GM20431 (cell line): Measurements from ENCODE around the gene VIL1.

Experiments used
- in situ Hi-C: fragments of 300-500 bp; cut with MseI, MboI; formaldehyde crosslinking; loops from one replicate; pipeline ENCODE4 v1.15.0; 2020; ENCODE audit warnings: low sequenced_read_pairs; ENCODE audit not compliant: unreplicated experiment

Gene VIL1

DNA sequence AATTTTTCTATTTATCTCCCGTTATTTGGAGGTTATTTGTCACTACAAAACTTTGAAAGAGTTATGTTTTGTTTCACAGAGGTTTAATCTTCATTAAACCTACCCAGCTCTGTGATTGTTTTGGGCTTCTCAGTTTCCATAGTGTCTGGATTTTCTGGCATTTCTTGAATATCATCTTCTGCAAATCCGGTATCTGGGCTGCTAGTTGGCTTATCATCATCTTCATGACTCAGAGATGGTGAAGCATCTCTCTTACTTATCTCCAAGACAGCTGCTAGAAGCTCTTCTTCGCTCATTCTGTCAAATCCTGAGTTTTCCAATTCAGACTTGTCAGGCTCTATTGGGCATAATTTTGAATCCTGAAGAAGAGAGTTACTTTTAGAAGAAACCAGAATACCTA lies 55.6 kb downstream of the VIL1 start:
- in situ Hi-C loops, result no loop called here

DNA sequence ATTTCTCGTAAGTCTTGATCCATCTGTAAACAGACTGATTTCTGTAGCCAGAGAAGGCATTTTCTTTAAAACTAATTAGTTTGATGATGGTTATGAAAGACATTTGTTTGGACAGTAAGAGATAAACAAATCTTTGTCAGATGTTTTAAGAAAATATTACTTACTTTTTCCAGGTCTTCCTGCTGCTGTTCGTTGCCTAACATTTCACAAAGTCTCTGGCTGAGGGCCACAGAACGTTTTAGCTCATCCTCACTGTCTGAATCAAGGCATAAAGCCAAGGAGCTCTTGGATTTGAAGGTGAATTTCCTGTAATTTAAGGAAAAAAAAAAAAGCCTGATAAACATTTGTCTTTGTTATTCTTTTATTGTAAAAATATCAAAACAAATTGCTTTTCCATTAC lies 57.8 kb downstream of the VIL1 start:
- in situ Hi-C loops, result no loop called here

- in situ Hi-C loops, result no loop called here
These were observed 58.3 kb downstream of the VIL1 start for GRCh38 chr2:218477247-218477646.

- in situ Hi-C loops, result no loop called here
These were observed 59.6 kb downstream of the VIL1 start for GRCh38 chr2:218478544-218478943.

DNA sequence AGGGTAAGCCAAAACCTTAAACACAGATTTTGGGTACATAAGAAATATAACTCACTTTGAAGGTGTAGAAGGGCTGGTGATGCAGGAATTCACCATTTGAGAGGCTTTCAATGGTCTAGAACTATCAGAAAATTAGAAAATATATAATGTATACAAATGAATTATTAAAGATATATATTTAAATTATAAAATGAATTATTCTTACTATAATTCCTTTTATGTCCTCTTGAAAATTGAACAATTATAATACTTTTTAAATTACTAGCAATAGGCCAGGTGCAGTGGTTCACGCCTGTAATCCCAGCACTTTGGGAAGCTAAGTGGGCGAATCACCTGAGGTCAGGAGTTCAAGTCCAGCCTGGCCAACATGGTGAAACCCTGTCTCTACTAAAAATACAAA lies 60.7 kb downstream of the VIL1 start:
- in situ Hi-C loops, result no loop called here

- in situ Hi-C loops, result no loop called here
These were observed 63.7 kb downstream of the VIL1 start for GRCh38 chr2:218482651-218483050.

- in situ Hi-C loops, result no loop called here
These were observed 67.2 kb downstream of the VIL1 start for GRCh38 chr2:218485986-218486667.

DNA sequence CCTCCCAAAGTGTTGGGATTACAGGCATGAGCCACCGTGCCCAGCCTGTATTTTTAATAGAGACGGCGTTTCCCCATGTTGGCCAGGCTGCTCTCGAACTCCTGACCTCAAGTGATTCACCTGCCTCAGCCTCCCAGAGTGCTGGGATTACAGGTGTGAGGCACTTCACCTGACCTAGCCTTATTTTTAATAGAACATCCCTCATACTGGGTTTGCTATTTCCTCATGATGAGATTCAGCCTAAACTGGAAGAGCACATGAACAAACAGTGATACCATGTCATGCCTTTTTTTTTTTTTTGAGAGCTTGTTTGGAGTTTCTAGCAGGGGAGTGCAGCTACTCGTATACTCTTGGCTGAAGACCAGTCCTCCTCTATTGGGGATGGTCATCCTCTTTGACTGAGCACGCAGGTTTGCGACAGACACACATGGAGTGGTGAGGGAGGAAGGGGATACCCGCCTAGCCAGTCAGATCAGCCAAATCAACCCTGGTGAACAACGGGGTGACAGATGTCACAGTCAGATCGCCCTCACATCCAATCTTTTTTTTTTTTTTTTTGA lies 81.7 kb downstream of the VIL1 start:
- in situ Hi-C loops, result no loop called here

DNA sequence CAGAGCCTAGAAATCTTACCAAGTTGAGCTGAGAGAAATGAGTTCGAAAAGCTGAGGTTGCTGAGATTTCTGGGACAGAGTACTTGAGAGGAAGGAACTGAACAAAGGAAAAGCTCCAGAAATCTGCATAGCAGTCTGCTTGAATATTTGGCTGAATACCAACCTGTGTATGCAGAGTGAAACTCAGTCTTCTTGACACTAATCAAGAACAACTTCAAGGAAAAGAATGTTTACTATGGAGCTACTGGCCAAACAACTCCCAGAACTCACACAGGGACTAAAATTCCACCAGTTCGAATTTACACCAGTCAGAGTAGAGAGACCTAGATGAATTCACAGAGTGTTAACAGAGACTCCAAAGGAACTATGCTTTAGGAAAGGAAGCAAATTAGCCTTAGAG lies 82.7 kb downstream of the VIL1 start:
- in situ Hi-C loops, result no loop called here
